Measurements from ENCODE around the gene KIF5C. TPM values are rescaled to one million over a fixed set of nuclear protein-coding genes. Genes with fewer than 3 reads are reported as not detected.
A peak's percentile ranks its signal among the peaks of the same experiment; 100 is the strongest.

The KIF5C gene
- total RNA-seq, 1 donor from 2014 or later = 24.3 TPM

GRCh38 chr2:149002891-149003740, 128.1 kb downstream of the KIF5C start:
- Mint-ChIP-seq H3K4me3 (ENCODE audit: unreplicated experiment) (no peak overlapping the region), H3K27me3 (ENCODE audit: low read depth, unreplicated experiment) (no peaks in the 10 kb centered on the region), H3K9me3 (ENCODE audit: unreplicated experiment) (no peaks in the 10 kb centered on the region), H3K27ac (ENCODE audit: unreplicated experiment) (no peak overlapping the region), H3K4me1 (ENCODE audit: low read depth, unreplicated experiment) (peaks cover 18% of the 10 kb centered on the region), H3K36me3 (ENCODE audit: low read depth, unreplicated experiment) (peaks cover 20% of the 10 kb centered on the region)
- H3K36me3 ChIP-seq (ENCODE audit: insufficient read depth, low read length) = no peaks in the 10 kb centered on the region
- no peak overlapping the region for H3K9ac ChIP-seq (ENCODE audit: low read length)
- no peaks in the 10 kb centered on the region for H3K79me2 ChIP-seq (ENCODE audit: insufficient read depth, low read length)
- no peak overlapping the region for H3K4me2 ChIP-seq (ENCODE audit: low read length)
- H2AFZ ChIP-seq (ENCODE audit: low read depth, low read length) = no peak overlapping the region
- no peak overlapping the region for H3K27ac ChIP-seq (ENCODE audit: low read depth, low read length)
- no peaks in the 10 kb centered on the region for H3K9me3 ChIP-seq (ENCODE audit: insufficient read depth, low read depth, low read length)
- FAIRE-seq = no peak
- H3K27me3 ChIP-seq (ENCODE audit: insufficient read depth, low read length) = peaks cover 2% of the 10 kb centered on the region
- DNase-seq (ENCODE audit: low read depth) = no peak
- no peaks in the 10 kb centered on the region for H4K20me1 ChIP-seq (ENCODE audit: insufficient read depth, low read length)
- no peak overlapping the region for H3K4me3 ChIP-seq (ENCODE audit: insufficient read depth, low read depth, low read length)
- TF ChIP-seq CTCF (IDR thresholded peaks at IDR 0.05; ENCODE audit: insufficient read depth, low read depth, low read length) (no peak), EZH2 (IDR thresholded peaks at IDR 0.05; ENCODE audit: insufficient read depth, low read length) (no peak)
- H3K4me1 ChIP-seq (ENCODE audit: insufficient read depth, low read length) = no peaks in the 10 kb centered on the region

GRCh38 chr2:149004836-149005235, 129.8 kb downstream of the KIF5C start:
- H3K9me3 Mint-ChIP-seq (ENCODE audit: unreplicated experiment) = no peaks in the 10 kb centered on the region
- H3K4me3 ChIP-seq (ENCODE audit: insufficient read depth, low read depth, low read length) = no peak overlapping the region
- H3K4me3 Mint-ChIP-seq (ENCODE audit: unreplicated experiment) = no peak overlapping the region
- no peaks in the 10 kb centered on the region for H3K79me2 ChIP-seq (ENCODE audit: insufficient read depth, low read length)
- H3K27ac Mint-ChIP-seq (ENCODE audit: unreplicated experiment) = peak overlapping the region; percentile 31
- H3K27me3 Mint-ChIP-seq (ENCODE audit: low read depth, unreplicated experiment) = no peaks in the 10 kb centered on the region
- no peaks in the 10 kb centered on the region for H3K9me3 ChIP-seq (ENCODE audit: insufficient read depth, low read depth, low read length)
- H3K36me3 Mint-ChIP-seq (ENCODE audit: low read depth, unreplicated experiment) = peaks cover 21% of the 10 kb centered on the region
- no peak overlapping the region for H3K9ac ChIP-seq (ENCODE audit: low read length)
- FAIRE-seq = no peak
- peaks cover 2% of the 10 kb centered on the region for H3K27me3 ChIP-seq (ENCODE audit: insufficient read depth, low read length)
- no peaks in the 10 kb centered on the region for H3K4me1 ChIP-seq (ENCODE audit: insufficient read depth, low read length)
- H4K20me1 ChIP-seq (ENCODE audit: insufficient read depth, low read length) = no peaks in the 10 kb centered on the region
- H3K36me3 ChIP-seq (ENCODE audit: insufficient read depth, low read length) = no peaks in the 10 kb centered on the region
- no peak overlapping the region for H3K27ac ChIP-seq (ENCODE audit: low read depth, low read length)
- H3K4me1 Mint-ChIP-seq (ENCODE audit: low read depth, unreplicated experiment) = peaks cover 14% of the 10 kb centered on the region
- peak overlapping the region; percentile 3 for H3K4me2 ChIP-seq (ENCODE audit: low read length)
- DNase-seq (ENCODE audit: low read depth) = peak; percentile 89
- H2AFZ ChIP-seq (ENCODE audit: low read depth, low read length) = no peak overlapping the region
- TF ChIP-seq EZH2 (IDR thresholded peaks at IDR 0.05; ENCODE audit: insufficient read depth, low read length) (no peak), CTCF (IDR thresholded peaks at IDR 0.05; ENCODE audit: insufficient read depth, low read depth, low read length) (no peak)

Measured in astrocyte (in vitro differentiated cells and primary cell).